ENCODE data around the gene VPS37B.
"Not testable (repeated sequence)": the region's sequence is repeated elsewhere in the genome, so short reads cannot be mapped to it uniquely, and the experiment has no call there.

Gene VPS37B
- total RNA-seq, result 38.9 to 123 reads per million in 2 donors

- DNase-seq, result peak; percentile 87
Measured at GRCh38 chr12:122895704-122896636, at the start of gene VPS37B. Gene VPS37B, minus strand, starts transcription at chr12:122896124. Its CDS starts 62 bp downstream, at chr12:122896062.

GRCh38 chr12:122944605-122945592, 49.0 kb upstream of the VPS37B start:
- no peak for DNase-seq

GRCh38 chr12:122943196-122943595, 47.3 kb upstream of the VPS37B start:
- DNase-seq, result no peak

- no peak for DNase-seq
Measured at GRCh38 chr12:122942637-122943036, 46.7 kb upstream of the VPS37B start.

GRCh38 chr12:122941351-122941750, 45.4 kb upstream of the VPS37B start:
- not testable (repeated sequence) for DNase-seq

- no peak for DNase-seq
Measured at GRCh38 chr12:122939125-122939524, 43.2 kb upstream of the VPS37B start.

- no peak for DNase-seq
Measured at GRCh38 chr12:122937622-122938091, 41.7 kb upstream of the VPS37B start.

- no peak for DNase-seq
Measured at GRCh38 chr12:122935318-122935717, 39.4 kb upstream of the VPS37B start.

- DNase-seq, result no peak
Measured at GRCh38 chr12:122934722-122935121, 38.8 kb upstream of the VPS37B start.

- DNase-seq, result no peak
Measured at GRCh38 chr12:122932207-122932606, 36.3 kb upstream of the VPS37B start.

- no peak for DNase-seq
Measured at GRCh38 chr12:122929812-122930211, 33.9 kb upstream of the VPS37B start.

GRCh38 chr12:122929148-122929538, 33.2 kb upstream of the VPS37B start:
- no peak for DNase-seq

- no peak for DNase-seq
Measured at GRCh38 chr12:122928404-122929147, 32.7 kb upstream of the VPS37B start.

- no peak for DNase-seq
Measured at GRCh38 chr12:122927756-122928403, 32.0 kb upstream of the VPS37B start.

- no peak for DNase-seq
Measured at GRCh38 chr12:122921917-122922316, 26.0 kb upstream of the VPS37B start.

GRCh38 chr12:122920687-122921086, 24.8 kb upstream of the VPS37B start:
- no peak for DNase-seq

- no peak for DNase-seq
Measured at GRCh38 chr12:122918827-122919226, 22.9 kb upstream of the VPS37B start.

GRCh38 chr12:122917507-122918121, 21.7 kb upstream of the VPS37B start:
- no peak for DNase-seq

- no peak for DNase-seq
Measured at GRCh38 chr12:122909442-122910288, 13.7 kb upstream of the VPS37B start.

- DNase-seq, result no peak
Measured at GRCh38 chr12:122908915-122909314, 13.0 kb upstream of the VPS37B start.
